ENCODE measurements around the gene OR5H15.

Gene OR5H15

DNA sequence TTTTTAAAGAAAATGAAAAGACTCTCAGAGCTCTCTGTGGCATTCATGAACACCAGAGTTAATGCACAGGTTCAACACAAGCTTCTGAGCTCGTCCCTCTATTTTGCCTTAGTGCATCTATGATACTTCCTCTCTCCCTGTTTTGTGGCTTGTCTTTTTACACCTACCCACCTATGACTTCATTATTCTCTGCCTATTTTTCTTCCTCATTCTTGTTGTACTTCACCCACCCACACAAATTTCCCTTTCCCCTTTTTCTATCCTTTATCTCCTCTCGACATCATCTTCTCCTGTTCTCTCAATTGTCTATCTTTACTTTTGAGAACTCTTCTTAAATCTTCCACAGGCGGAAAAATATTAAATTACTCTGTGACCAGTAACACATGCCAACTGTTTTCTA, 48.6 kb downstream of the OR5H15 start:
- H3K27me3 ChIP-seq (replicated peaks; ENCODE audit: control insufficient read depth, insufficient read depth, low read length, poor library complexity, severe bottlenecking), result no peaks in the 10 kb centered on the region
- DNase-seq, result no peak
- H3K9me3 ChIP-seq (ENCODE audit: control insufficient read depth, low read length), result no peaks in the 10 kb centered on the region
- H3K36me3 ChIP-seq (ENCODE audit: control insufficient read depth, insufficient read depth, low read length), result no peaks in the 10 kb centered on the region
- H3K4me3 ChIP-seq (ENCODE audit: insufficient read depth, low read depth, low read length, poor library complexity, severe bottlenecking), result no peak overlapping the region
- no peak overlapping the region for H3K27ac ChIP-seq (ENCODE audit: insufficient read depth, low read length, poor library complexity, severe bottlenecking)
- H3K4me1 ChIP-seq (ENCODE audit: control insufficient read depth, insufficient read depth, low read length, poor library complexity, severe bottlenecking), result no peaks in the 10 kb centered on the region

Measured in effector memory CD4-positive, alpha-beta T cell (primary cell).